ENCODE data around the gene AKT3. TPM values are rescaled to one million over a fixed set of nuclear protein-coding genes. Genes with fewer than 3 reads are reported as not detected.

The AKT3 gene
- total RNA-seq, 4 donors from 2014 or later: 51.7 to 84.1 (median 71.1) TPM

- 81 to 92% methylated on average over 1 of the region's 1 CpG for WGBS, 2 donors
- no peaks in the 10 kb centered on the region for H3K36me3 ChIP-seq
- no peak overlapping the region for H3K4me3 ChIP-seq (replicated peaks in 1 of 3)
- H3K4me1 ChIP-seq: peaks cover 4 to 8% of the 10 kb centered on the region in 2 donors
- TF ChIP-seq CTCF (IDR thresholded peaks at IDR 0.05) (no peak), POLR2A (IDR thresholded peaks at IDR 0.05) (no peak)
- no peaks in the 10 kb centered on the region for H3K27me3 ChIP-seq
- H3K27ac ChIP-seq: no peak overlapping the region
- DNase-seq: no peak
- intact Hi-C loops (cut with DNase I): no loop called here
- H3K9me3 ChIP-seq: no peaks in the 10 kb centered on the region
Measured at GRCh38 chr1:243770860-243771259, 79.2 kb downstream of the AKT3 start.

GRCh38 chr1:243765676-243766075, 84.4 kb downstream of the AKT3 start:
- Histone ChIP-seq H3K9me3 (no peaks in the 10 kb centered on the region), H3K4me1 (peaks cover 4 to 8% of the 10 kb centered on the region in 2 donors), H3K4me3 (replicated peaks in 1 of 3) (no peak overlapping the region), H3K36me3 (no peaks in the 10 kb centered on the region), H3K27me3 (no peaks in the 10 kb centered on the region), H3K27ac (no peak overlapping the region)
- WGBS, 2 donors: 75 to 84% methylated on average over 2 of the region's 2 CpGs
- intact Hi-C loops (cut with DNase I): no loop called here
- TF ChIP-seq CTCF (IDR thresholded peaks at IDR 0.05): no peak
- no peak for TF ChIP-seq POLR2A (IDR thresholded peaks at IDR 0.05)
- no peak for DNase-seq

- Histone ChIP-seq H3K36me3 (no peaks in the 10 kb centered on the region), H3K9me3 (no peaks in the 10 kb centered on the region), H3K27me3 (no peaks in the 10 kb centered on the region), H3K4me1 (peaks cover 4 to 8% of the 10 kb centered on the region in 2 donors), H3K27ac (no peak overlapping the region), H3K4me3 (replicated peaks in 1 of 3) (no peak overlapping the region)
- no peak for DNase-seq
- intact Hi-C loops (cut with DNase I): no loop called here
- WGBS, 2 donors: 85 to 89% methylated on average over 5 of the region's 5 CpGs
- TF ChIP-seq CTCF (IDR thresholded peaks at IDR 0.05) (no peak), POLR2A (IDR thresholded peaks at IDR 0.05) (no peak)
Measured at GRCh38 chr1:243763806-243764205, 86.2 kb downstream of the AKT3 start.

- Histone ChIP-seq H3K27me3 (no peaks in the 10 kb centered on the region), H3K4me3 (replicated peaks in 1 of 3) (no peak overlapping the region), H3K36me3 (no peaks in the 10 kb centered on the region), H3K27ac (no peak overlapping the region), H3K9me3 (no peaks in the 10 kb centered on the region), H3K4me1 (no peaks in the 10 kb centered on the region)
- no peak for DNase-seq
- intact Hi-C loops (cut with DNase I): no loop called here
- 93 to 94% methylated on average over 8 of the region's 8 CpGs for WGBS, 2 donors
- TF ChIP-seq POLR2A (IDR thresholded peaks at IDR 0.05): no peak
- no peak for TF ChIP-seq CTCF (IDR thresholded peaks at IDR 0.05)
Measured at GRCh38 chr1:243758647-243759046, 91.4 kb downstream of the AKT3 start.

- intact Hi-C loops (cut with DNase I): no loop called here
- Histone ChIP-seq H3K27me3 (no peaks in the 10 kb centered on the region), H3K4me1 (no peaks in the 10 kb centered on the region), H3K27ac (no peak overlapping the region), H3K4me3 (replicated peaks in 1 of 3) (no peak overlapping the region), H3K36me3 (no peaks in the 10 kb centered on the region), H3K9me3 (no peaks in the 10 kb centered on the region)
- TF ChIP-seq CTCF (IDR thresholded peaks at IDR 0.05) (no peak), POLR2A (IDR thresholded peaks at IDR 0.05) (no peak)
- no peak for DNase-seq
Measured at GRCh38 chr1:243756529-243756928, 93.5 kb downstream of the AKT3 start.

All from thyroid gland (tissue), 4 donors.